Fibroblast of peridontal ligament (primary cell): Measurements from ENCODE around the gene FEN1.

ENCODE experiments used
- DNase-seq: peaks from one replicate; pipeline ENCODE4 v3.0.0-alpha.2; 2010; ENCODE audit errors: extremely low read depth

Gene FEN1

DNA sequence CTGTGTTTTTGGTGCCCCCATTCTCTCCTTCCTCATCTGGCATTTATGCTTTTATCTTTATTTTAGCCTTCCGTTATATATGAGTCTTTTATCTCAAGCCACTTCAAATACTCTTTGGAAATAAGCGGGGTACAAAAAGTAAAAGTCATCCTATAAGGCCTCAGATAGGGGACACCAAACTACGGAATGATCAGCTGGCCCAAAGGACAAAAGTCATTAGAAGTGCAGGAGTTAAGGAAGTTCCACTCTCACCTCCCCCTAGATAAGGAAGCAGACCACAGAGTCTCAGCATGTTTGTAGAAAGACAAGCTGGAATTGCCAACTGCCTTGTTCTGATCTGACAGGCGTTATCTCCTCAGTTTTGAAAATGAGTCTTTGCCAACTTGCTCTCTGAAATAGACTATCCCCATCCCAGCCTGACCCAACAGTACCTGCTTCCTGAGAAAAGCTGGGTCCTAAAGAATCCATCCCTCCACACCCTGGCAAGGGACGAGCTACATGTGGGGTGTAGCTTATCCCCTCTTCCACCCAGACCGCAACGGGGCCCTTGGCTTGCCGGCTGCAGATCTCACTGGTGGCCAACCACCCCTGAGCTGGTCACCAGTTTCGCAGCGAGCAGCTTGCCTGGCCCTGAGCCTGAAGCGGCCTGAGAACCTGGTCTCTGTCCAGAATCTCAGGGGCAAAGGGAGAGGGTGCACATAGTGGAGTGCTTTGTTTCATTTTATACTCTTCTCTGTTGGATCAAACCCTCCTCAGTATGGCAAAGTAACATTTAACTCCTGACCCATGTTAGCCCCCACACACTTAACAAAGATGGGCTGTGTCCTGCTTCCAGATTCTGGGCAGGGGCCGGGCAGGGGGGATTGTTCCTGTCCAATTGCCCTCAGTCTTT lies 49.2 kb downstream of the FEN1 start:
- DNase-seq = no peak

DNA sequence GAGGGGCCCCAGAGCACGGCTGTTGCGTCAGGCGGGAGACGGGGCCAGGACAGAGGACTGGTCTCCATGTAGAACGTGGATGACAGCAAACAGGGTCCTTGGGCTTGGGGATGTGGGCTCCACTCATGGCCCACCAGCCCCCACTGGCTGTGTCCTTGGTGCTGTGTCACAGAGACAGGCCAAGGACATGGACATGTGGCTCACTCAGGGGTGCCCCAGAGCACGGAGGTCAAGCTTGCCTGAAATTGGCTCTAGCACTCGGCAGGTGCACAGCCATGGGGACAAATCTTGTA lies 49.8 kb downstream of the FEN1 start:
- DNase-seq = no peak

DNA sequence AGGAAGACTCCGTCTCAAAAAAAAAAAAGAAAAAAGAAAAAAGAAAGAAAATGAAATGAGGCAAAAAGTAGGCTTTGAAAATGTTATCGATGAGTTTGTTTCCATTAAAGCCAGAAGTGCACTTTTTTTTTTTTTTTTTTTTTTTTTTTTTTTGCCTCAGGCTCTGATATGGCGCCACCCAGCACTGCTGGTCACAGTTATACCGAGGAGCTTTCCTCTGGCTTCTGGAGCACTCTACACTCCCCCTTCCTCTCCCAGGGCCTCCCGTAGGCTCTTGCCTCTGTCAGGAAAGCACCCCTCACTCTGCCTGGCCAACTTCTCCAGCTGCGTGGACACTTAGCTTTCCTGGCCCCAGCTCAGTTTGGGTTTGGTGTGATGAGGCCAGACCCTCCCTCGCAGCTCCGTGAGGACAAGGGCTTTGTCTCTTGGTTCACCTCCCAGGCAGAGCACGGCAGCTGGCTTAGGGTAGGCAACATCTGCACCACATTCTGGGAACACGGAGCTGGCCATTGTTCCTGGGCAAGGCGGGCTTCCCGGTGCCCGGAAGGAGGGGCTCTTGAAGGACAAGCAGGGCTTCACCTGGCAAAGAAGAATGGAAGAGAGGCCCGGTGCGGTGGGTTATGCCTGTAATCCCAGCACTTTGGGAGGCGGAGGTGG lies 52.3 kb downstream of the FEN1 start:
- no peak for DNase-seq

DNA sequence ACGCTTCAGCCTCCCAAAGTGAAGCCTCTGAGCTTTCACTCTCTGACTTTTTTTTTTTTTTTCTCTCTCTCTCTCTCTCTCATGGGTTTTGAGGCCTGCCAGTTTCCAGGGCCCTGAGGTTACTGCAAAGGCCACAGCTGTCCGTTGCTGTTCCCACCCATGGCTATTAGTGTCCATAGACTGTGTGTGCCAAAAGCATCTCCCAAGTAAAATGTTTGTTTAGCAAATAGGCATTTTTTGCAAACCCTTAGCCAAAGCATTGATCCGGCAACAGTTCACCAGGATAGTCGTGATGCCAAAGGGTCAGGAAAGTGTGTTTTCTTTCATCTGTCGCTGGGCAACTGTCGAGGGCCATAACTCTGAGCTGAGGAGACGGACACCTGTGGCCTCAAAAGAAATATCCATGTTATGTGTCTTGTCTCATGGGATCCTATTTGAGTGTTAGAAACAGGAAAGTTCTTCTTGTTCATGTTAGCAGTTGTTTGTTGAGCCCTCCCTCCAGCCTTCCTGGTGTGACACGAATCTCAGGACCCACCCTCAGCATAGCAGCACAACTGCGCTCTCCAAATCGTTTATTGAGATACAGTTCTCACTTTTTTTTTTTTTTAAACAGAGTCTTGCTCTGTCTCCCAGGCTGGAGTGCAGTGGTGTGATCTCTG lies 53.8 kb downstream of the FEN1 start:
- no peak for DNase-seq
